Testis (tissue), 3 donors: ENCODE results near the gene TPP1. TPM values are rescaled to one million over a fixed set of nuclear protein-coding genes. Genes with fewer than 3 reads are reported as not detected.

Source experiments
- DNase-seq: peaks from one replicate; pipeline ENCODE4 v3.0.0-alpha.2; 2019
- H3K27ac ChIP-seq, 2 donors: fragments of 200-600 bp; sonication (generic); one replicate each; pipeline ENCODE4 v1.5.1; 2019
- H3K27me3 ChIP-seq: fragments of 200-600 bp; sonication (generic); one replicate; pipeline ENCODE4 v1.5.1; 2019
- H3K36me3 ChIP-seq: fragments of 200-600 bp; sonication (generic); one replicate; pipeline ENCODE4 v1.5.1; 2017; ENCODE audit warnings: low read depth; ENCODE audit errors: missing control alignments
- H3K4me1 ChIP-seq: fragments of 200-600 bp; sonication (generic); one replicate; pipeline ENCODE4 v1.5.1; 2019
- H3K4me3 ChIP-seq, 2 donors: fragments of 200-600 bp; sonication (generic); one replicate each; pipeline ENCODE4 v1.5.1; 2017 to 2019
- H3K9me3 ChIP-seq: fragments of 200-600 bp; sonication (generic); one replicate; pipeline ENCODE4 v1.5.1; 2017
- POLR2A ChIP-seq: fragments of 450-650 bp; IDR thresholded peaks from one replicate; pipeline ENCODE4 v1.6.1; 2017; ENCODE audit warnings: antibody characterized with exemption, mild to moderate bottlenecking, moderate library complexity
- WGBS, 2 donors: methylation state at CpG; one replicate each; pipeline ENCODE4 v1.1.5; 2018; 5-methylcytosine and 5-hydroxymethylcytosine counted together
- intact Hi-C: fragments of 100-400 bp; cut with DNase I; formaldehyde crosslinking; loops from one replicate; pipeline ENCODE4 v1.15.1; 2023; ENCODE audit warnings: low total_unique reads
- polyA plus RNA-seq: library from polyadenylated mRNA; stranded (reverse); fragments of 350-450 nt; fragmentation: Illumina TruSeq; extraction: RNeasy Lipid Tissue Mini Kit (QIAGEN cat#74804); gene quantifications from one replicate; pipeline ENCODE4 v1.2.3, GENCODE V29; 2014; ENCODE audit warnings: low read depth, low replicate concordance; ENCODE audit not compliant: insufficient read depth
- total RNA-seq, 2 donors: library from RNA; depleted of rRNA; stranded (reverse); fragments of >200 nt; gene quantifications; one replicate each; pipeline ENCODE4 v1.2.3, GENCODE V29; 2016
- TF ChIP-seq, protein P1 (sequence below), 3 experiments: fragments of 450-650 bp in 2 of 3; fragments of 200-600 bp in 1 of 3; sonication (generic) in 1 of 3; IDR thresholded peaks; one replicate each; pipeline ENCODE4 v1.5.1; 2016 to 2019; ENCODE audit warnings: antibody characterized with exemption in 3 of 3, mild to moderate bottlenecking in 2 of 3, moderate library complexity in 1 of 3

Gene TPP1
- total and polyA plus RNA-seq, 3 donors from 2014 or later: 60.9 to 151 (median 134) TPM

GRCh38 chr11:6568191-6568918 lies 50.9 kb downstream of the TPP1 start:
- H3K27me3 ChIP-seq: no peaks in the 10 kb centered on the region
- peak; percentile 36 for DNase-seq
- WGBS, 2 donors: 62 to 76% methylated on average over 3 to 4 of the region's 4 CpGs
- H3K36me3 ChIP-seq: no peaks in the 10 kb centered on the region
- no peak overlapping the region for H3K4me3 ChIP-seq
- H3K27ac ChIP-seq: no peak overlapping the region
- no peaks in the 10 kb centered on the region for H3K4me1 ChIP-seq
- TF ChIP-seq, protein P1, sequence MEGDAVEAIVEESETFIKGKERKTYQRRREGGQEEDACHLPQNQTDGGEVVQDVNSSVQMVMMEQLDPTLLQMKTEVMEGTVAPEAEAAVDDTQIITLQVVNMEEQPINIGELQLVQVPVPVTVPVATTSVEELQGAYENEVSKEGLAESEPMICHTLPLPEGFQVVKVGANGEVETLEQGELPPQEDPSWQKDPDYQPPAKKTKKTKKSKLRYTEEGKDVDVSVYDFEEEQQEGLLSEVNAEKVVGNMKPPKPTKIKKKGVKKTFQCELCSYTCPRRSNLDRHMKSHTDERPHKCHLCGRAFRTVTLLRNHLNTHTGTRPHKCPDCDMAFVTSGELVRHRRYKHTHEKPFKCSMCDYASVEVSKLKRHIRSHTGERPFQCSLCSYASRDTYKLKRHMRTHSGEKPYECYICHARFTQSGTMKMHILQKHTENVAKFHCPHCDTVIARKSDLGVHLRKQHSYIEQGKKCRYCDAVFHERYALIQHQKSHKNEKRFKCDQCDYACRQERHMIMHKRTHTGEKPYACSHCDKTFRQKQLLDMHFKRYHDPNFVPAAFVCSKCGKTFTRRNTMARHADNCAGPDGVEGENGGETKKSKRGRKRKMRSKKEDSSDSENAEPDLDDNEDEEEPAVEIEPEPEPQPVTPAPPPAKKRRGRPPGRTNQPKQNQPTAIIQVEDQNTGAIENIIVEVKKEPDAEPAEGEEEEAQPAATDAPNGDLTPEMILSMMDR (IDR thresholded peaks at IDR 0.05): no peak
- TF ChIP-seq POLR2A: no peak
- H3K9me3 ChIP-seq: no peaks in the 10 kb centered on the region
- intact Hi-C loops: no loop called here

DNA sequence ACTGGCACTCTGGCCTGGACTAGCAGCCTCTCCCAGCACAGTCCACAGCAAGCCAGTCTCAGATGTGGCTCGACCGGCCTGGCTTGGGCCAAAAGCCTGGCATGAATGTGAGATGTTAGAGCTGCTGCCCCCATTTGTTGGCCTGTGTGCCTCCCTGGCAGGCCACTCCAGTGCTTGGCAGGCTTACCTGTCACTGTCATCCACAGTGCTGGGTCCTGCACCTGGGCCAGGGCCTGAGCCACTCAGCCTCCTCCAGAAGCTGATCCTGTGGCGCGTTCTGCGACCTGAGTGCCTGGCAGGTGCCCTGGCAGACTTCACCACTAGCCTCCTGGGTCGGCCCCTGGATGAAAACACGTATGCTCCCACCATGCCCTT lies 51.9 kb downstream of the TPP1 start:
- no peaks in the 10 kb centered on the region for H3K36me3 ChIP-seq
- no peaks in the 10 kb centered on the region for H3K9me3 ChIP-seq
- DNase-seq: no peak
- intact Hi-C loops: no loop called here
- no peak overlapping the region for H3K4me3 ChIP-seq
- TF ChIP-seq, protein P1 (IDR thresholded peaks at IDR 0.05): no peak
- no peak for TF ChIP-seq POLR2A
- whole genome bisulfite sequencing, 2 donors: 93% methylated on average over 7 of the region's 7 CpGs; no CpG with 5 or more reads in 1 of the 2 donors
- no peak overlapping the region for H3K27ac ChIP-seq
- H3K27me3 ChIP-seq: no peaks in the 10 kb centered on the region
- H3K4me1 ChIP-seq: no peaks in the 10 kb centered on the region

DNA sequence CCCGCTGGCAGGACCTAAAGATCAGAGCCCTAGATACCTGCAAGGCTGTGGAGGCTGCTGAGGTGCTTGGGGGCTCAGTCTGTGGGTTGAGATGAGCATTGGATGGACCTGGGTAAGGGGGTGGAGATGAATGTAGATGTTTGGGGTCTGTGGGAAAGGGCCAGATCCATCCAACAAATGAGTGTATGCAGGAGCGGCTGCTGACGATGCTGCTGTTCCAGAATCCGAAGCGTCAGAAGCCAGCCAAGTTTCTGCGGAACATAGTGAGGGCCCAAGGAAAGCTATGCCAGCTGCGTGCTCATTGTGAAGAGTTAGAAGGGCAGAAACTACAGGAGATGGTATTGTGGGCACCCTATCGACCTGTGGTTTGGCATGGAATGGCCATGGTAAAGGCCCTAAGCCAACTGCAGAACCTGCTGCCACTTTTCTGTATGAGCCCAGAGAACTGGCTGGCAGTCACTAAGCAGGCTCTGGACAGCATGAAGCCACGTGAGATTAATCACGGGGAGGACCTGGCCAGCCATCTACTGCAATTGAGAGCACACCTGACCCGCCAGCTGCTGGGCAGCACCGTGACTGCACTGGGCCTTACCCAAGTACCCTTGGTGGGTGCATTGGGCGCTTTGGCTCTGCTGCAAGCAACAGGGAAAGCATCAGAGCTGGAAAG lies 52.4 kb downstream of the TPP1 start:
- no peak for TF ChIP-seq POLR2A
- TF ChIP-seq, protein P1 (IDR thresholded peaks at IDR 0.05): no peak
- H3K9me3 ChIP-seq: no peaks in the 10 kb centered on the region
- no peaks in the 10 kb centered on the region for H3K4me1 ChIP-seq
- intact Hi-C loops: no loop called here
- H3K4me3 ChIP-seq: no peak overlapping the region
- no peaks in the 10 kb centered on the region for H3K27me3 ChIP-seq
- H3K27ac ChIP-seq: no peak overlapping the region
- 84 to 95% methylated on average over 11 to 13 of the region's 13 CpGs for WGBS, 2 donors
- no peak for DNase-seq
- no peaks in the 10 kb centered on the region for H3K36me3 ChIP-seq

DNA sequence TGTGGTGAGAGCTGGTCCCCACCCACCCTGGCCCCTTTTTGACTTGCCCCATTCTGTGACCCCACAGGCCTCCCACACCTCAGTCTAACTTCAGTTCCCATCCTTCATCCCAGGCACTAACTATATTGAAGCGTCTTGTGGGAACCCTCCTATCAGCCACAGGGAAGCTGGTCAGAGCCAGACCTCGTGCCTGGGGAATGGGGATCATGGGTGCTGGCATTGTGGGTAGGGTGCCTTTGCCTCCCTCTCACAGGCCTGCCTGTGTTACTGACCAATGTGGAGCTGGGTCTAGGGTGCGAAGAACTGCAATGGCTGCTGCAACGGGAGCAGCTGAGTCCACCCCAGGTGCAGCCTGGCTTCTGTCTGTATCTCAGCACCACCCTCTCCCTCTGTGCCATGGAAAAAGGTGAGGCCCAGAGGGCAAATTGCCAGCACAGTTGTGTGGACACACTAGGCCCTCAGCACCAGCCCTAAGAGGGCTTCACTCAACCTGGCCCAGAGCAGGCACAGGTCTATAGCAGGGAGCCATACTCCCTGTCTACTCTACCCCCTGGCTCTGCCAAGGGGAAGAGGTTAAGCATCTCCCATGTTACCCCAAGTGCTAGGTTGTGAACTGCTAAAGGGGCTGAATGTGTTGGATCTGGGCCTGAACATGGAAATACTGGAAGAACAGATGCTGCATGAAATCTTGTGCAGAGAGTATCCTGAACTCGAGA lies 53.1 kb downstream of the TPP1 start:
- DNase-seq: no peak
- Histone ChIP-seq H3K27me3 (no peaks in the 10 kb centered on the region), H3K4me1 (no peaks in the 10 kb centered on the region), H3K4me3 (no peak overlapping the region), H3K9me3 (no peaks in the 10 kb centered on the region), H3K27ac (no peak overlapping the region), H3K36me3 (no peaks in the 10 kb centered on the region)
- 94 to 98% methylated on average over 5 of the region's 5 CpGs for WGBS, 2 donors
- intact Hi-C loops: no loop called here
- TF ChIP-seq POLR2A: no peak
- TF ChIP-seq, protein P1 (IDR thresholded peaks at IDR 0.05): no peak
